Measurements from ENCODE around the gene GLYATL1. TPM values are rescaled to one million over a fixed set of nuclear protein-coding genes. Genes with fewer than 3 reads are reported as not detected.

The GLYATL1 gene, protein sequence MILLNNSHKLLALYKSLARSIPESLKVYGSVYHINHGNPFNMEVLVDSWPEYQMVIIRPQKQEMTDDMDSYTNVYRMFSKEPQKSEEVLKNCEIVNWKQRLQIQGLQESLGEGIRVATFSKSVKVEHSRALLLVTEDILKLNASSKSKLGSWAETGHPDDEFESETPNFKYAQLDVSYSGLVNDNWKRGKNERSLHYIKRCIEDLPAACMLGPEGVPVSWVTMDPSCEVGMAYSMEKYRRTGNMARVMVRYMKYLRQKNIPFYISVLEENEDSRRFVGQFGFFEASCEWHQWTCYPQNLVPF
- total RNA-seq = 5.0 TPM

DNA sequence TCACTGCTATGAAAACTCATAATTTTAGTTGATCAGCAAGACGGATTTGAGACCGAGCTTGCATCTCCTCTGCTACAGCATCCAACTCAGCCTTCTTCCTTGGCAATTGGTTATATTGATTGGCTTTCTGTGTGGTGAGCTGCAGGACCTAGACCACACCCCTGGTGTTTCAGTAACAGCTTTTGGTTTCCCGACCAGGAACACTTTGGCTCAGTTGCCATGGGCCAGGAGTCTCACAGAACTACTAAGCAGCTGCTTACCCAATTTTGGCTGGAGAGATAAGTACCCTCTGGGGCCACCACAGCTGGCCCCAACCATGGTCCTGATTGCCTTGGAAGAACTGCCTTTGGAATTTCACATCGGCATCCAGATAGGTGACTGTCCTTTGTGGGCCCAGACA, at the start of gene GLYATL1:
Gene GLYATL1 (plus strand): TSS at position 212 of the 400 bp plus-strand sequence. CDS start 7,600 bp downstream, outside the sequence.

Other genes with a start within 250 kb of the GLYATL1 start
- not detected for gene GLYAT, start 207.5 kb upstream of the GLYATL1 start, total RNA-seq
- 4.2 TPM for gene GLYATL2, start 94.8 kb upstream of the GLYATL1 start, total RNA-seq
- gene GLYATL1B, start 146.8 kb downstream of the GLYATL1 start, total RNA-seq = not detected
- gene FAM111B, start 167.7 kb downstream of the GLYATL1 start, total RNA-seq = 12.1 TPM
- gene FAM111A, start 203.4 kb downstream of the GLYATL1 start, total RNA-seq = 62.1 TPM
- gene DTX4, start 232.6 kb downstream of the GLYATL1 start, total RNA-seq = 56.4 TPM

All from camera-type eye (tissue), 1 donor.